ENCODE measurements around the gene TSPAN13. TPM values are rescaled to one million over a fixed set of nuclear protein-coding genes. Genes with fewer than 3 reads are reported as not detected.

Gene TSPAN13
- total and polyA plus RNA-seq, 12 donors = 6.8 to 40.1 (median 11.8) TPM

DNA sequence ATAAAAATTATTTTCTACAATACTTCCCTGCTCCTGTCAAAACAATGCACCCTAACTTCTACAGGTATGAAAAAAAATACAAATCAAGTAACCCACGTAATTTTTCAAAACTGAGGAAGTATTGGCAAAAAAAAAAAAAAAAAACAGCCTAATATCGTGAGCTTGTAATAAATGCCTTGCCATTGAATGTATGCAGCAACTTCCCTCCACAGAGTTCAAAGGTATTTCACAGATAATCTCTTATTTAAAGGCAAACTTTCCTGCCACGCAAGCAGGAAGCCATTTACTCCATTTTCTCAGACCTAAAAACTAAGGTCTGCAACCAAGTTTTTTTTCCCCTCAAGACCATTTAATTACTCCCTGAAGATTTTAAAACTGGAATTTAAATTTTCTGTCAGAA is 51.9 kb downstream of the TSPAN13 start:
- no peak for ATAC-seq

DNA sequence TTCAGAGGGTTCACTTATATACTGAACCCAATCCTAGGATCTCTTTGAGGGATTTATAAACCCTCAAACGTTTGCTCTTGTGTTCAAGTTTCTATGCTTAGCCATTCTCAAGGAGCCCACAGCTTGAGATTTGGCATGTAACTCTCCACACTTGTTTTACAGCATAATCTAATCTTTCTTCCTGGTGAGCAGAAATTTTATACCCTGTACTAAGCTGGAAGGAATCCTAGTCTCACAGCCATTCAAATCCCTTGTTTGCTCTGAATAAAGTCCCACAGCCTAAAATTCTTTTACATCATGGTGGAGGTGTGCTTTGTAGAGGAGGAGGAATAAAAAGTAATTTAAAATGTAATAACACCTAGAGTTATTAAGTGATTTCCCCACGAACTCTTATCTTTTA is 56.6 kb downstream of the TSPAN13 start:
- ATAC-seq = no peak
- H3K4me3 ChIP-seq = no peak overlapping the region
- no peak overlapping the region for H3K27ac ChIP-seq
- intact Hi-C loops (cut with DNase I) = no loop called here
- H3K36me3 ChIP-seq = no peaks in the 10 kb centered on the region
- WGBS, 2 donors = 19 to 42% methylated on average over 2 of the region's 2 CpGs
- DNase-seq = no peak
- H3K4me1 ChIP-seq = no peaks in the 10 kb centered on the region
- H3K9me3 ChIP-seq = no peaks in the 10 kb centered on the region
- peaks cover 0 to 2% (median 0%) of the 10 kb centered on the region in 7 donors for H3K27me3 ChIP-seq
- TF ChIP-seq, protein P1, sequence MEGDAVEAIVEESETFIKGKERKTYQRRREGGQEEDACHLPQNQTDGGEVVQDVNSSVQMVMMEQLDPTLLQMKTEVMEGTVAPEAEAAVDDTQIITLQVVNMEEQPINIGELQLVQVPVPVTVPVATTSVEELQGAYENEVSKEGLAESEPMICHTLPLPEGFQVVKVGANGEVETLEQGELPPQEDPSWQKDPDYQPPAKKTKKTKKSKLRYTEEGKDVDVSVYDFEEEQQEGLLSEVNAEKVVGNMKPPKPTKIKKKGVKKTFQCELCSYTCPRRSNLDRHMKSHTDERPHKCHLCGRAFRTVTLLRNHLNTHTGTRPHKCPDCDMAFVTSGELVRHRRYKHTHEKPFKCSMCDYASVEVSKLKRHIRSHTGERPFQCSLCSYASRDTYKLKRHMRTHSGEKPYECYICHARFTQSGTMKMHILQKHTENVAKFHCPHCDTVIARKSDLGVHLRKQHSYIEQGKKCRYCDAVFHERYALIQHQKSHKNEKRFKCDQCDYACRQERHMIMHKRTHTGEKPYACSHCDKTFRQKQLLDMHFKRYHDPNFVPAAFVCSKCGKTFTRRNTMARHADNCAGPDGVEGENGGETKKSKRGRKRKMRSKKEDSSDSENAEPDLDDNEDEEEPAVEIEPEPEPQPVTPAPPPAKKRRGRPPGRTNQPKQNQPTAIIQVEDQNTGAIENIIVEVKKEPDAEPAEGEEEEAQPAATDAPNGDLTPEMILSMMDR (IDR thresholded peaks at IDR 0.05) = no peak

More for the DNA sequence above, 51.9 kb downstream of the TSPAN13 start:
- H3K9me3 ChIP-seq = no peaks in the 10 kb centered on the region
- 58 to 90% methylated on average over 3 of the region's 3 CpGs for WGBS, 2 donors
- H3K27me3 ChIP-seq = peaks cover 0 to 2% (median 0%) of the 10 kb centered on the region in 7 donors
- TF ChIP-seq, protein P1 (IDR thresholded peaks at IDR 0.05) = no peak
- no peak overlapping the region for H3K27ac ChIP-seq
- H3K36me3 ChIP-seq = no peaks in the 10 kb centered on the region
- no peaks in the 10 kb centered on the region for H3K4me1 ChIP-seq
- DNase-seq = no peak
- intact Hi-C loops (cut with DNase I) = loop anchor here in 6 of 10 donors (10.0 kb wide), 2 partner anchors 109 to 111 kb away; no protein-coding TSS in a partner anchor
- no peak overlapping the region for H3K4me3 ChIP-seq

DNA sequence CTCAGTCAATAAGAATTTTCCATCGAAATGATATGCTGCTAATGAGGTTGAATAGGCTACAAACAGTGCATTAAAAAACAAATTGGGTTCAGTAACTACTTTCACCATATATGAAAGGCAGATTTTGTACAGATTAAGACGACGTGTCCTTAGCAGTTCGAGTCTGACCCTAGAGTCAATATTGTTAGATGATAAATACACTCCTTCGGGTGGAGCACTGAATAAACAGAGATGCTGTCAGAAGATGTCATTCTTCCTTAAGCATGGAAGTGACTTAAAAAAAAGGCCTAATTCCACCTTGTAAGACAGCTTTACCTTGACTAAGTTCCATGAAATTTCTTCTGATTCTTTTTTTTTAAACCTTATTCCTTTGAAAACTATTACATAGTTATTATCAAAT is 57.0 kb downstream of the TSPAN13 start:
- H3K27ac ChIP-seq = no peak overlapping the region
- 82 to 84% methylated on average over 5 of the region's 5 CpGs for WGBS, 2 donors
- H3K4me1 ChIP-seq = no peaks in the 10 kb centered on the region
- intact Hi-C loops (cut with DNase I) = no loop called here
- DNase-seq = no peak
- H3K9me3 ChIP-seq = no peaks in the 10 kb centered on the region
- H3K36me3 ChIP-seq = no peaks in the 10 kb centered on the region
- no peak for ATAC-seq
- H3K27me3 ChIP-seq = peaks cover 0 to 2% (median 0%) of the 10 kb centered on the region in 7 donors
- H3K4me3 ChIP-seq = no peak overlapping the region
- TF ChIP-seq, protein P1 (IDR thresholded peaks at IDR 0.05) = no peak

DNA sequence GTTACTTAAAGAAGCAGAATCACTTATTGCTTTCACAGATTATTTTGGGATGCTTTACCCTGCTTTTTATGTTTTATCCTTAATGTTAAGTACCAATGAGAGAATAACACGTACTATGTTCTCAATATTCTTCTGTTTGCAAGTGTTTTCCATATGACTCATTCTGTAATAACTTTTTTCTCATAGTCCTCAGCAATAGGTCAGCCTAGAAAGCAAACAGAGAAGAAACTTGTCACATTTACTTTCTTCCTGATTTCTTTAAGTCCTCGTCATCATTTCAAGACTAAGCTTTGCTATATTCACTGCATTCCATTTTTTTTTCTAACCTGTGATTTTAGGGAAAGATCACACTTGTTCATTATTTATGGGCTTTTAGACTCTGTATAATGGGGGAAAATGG is 58.0 kb downstream of the TSPAN13 start:
- H3K9me3 ChIP-seq = no peaks in the 10 kb centered on the region
- no peak for DNase-seq
- peaks cover 0 to 2% (median 0%) of the 10 kb centered on the region in 7 donors for H3K27me3 ChIP-seq
- no peaks in the 10 kb centered on the region for H3K36me3 ChIP-seq
- H3K4me3 ChIP-seq = no peak overlapping the region
- intact Hi-C loops (cut with DNase I) = no loop called here
- WGBS, 2 donors = 89 to 91% methylated on average over 2 of the region's 2 CpGs
- TF ChIP-seq, protein P1 (IDR thresholded peaks at IDR 0.05) = no peak
- peaks cover 0 to 8% (median 0%) of the 10 kb centered on the region in 9 donors for H3K4me1 ChIP-seq
- ATAC-seq = no peak
- H3K27ac ChIP-seq = no peak overlapping the region
